Skeletal muscle satellite cell (primary cell): ENCODE data around the gene DCLK2.

Experiments
- H3K27me3 ChIP-seq: 2 replicates; pipeline ENCODE4 v1.7.0; 2013; ENCODE audit warnings: low read length; ENCODE audit not compliant: control insufficient read depth, insufficient read depth
- H3K36me3 ChIP-seq: 2 replicates; pipeline ENCODE4 v1.7.0; 2013; ENCODE audit warnings: mild to moderate bottlenecking, control low read depth, low read length; ENCODE audit not compliant: insufficient read depth
- H3K4me1 ChIP-seq: 2 replicates; pipeline ENCODE4 v1.7.0; 2013; ENCODE audit warnings: low read length; ENCODE audit not compliant: control insufficient read depth, insufficient read depth
- H3K4me2 ChIP-seq: 2 replicates; pipeline ENCODE4 v1.7.0; 2013; ENCODE audit warnings: mild to moderate bottlenecking, low read length
- H3K4me3 ChIP-seq: 2 replicates; pipeline ENCODE4 v1.7.0; 2013; ENCODE audit warnings: low read length
- H3K9ac ChIP-seq: 2 replicates; pipeline ENCODE4 v1.7.0; 2013; ENCODE audit warnings: mild to moderate bottlenecking, low read depth, low read length, moderate library complexity
- H3K9me3 ChIP-seq: replicated peaks from 2 replicates; pipeline ENCODE4 v1.7.0; 2013; ENCODE audit warnings: mild to moderate bottlenecking, control low read depth, low read length

Gene DCLK2

GRCh38 chr4:150136481-150136880 is 58.2 kb downstream of the DCLK2 start:
- H3K36me3 ChIP-seq = no peaks in the 10 kb centered on the region
- H3K9ac ChIP-seq = no peak overlapping the region
- peak overlapping the region; percentile 51 for H3K4me2 ChIP-seq
- H3K9me3 ChIP-seq = no peaks in the 10 kb centered on the region
- H3K27me3 ChIP-seq = no peaks in the 10 kb centered on the region
- no peak overlapping the region for H3K4me3 ChIP-seq
- peaks cover 56% of the 10 kb centered on the region for H3K4me1 ChIP-seq

GRCh38 chr4:150139297-150139865 is 61.1 kb downstream of the DCLK2 start:
- H3K9ac ChIP-seq = no peak overlapping the region
- no peak overlapping the region for H3K4me3 ChIP-seq
- H3K4me2 ChIP-seq = no peak overlapping the region
- no peaks in the 10 kb centered on the region for H3K9me3 ChIP-seq
- no peaks in the 10 kb centered on the region for H3K27me3 ChIP-seq
- H3K4me1 ChIP-seq = peaks cover 57% of the 10 kb centered on the region
- no peaks in the 10 kb centered on the region for H3K36me3 ChIP-seq

GRCh38 chr4:150140774-150141400 is 62.6 kb downstream of the DCLK2 start:
- H3K4me2 ChIP-seq = peak overlapping the region; percentile 78
- H3K9ac ChIP-seq = peak overlapping the region; percentile 36
- peak overlapping the region; percentile 54 for H3K4me3 ChIP-seq
- H3K36me3 ChIP-seq = no peaks in the 10 kb centered on the region
- no peaks in the 10 kb centered on the region for H3K9me3 ChIP-seq
- H3K4me1 ChIP-seq = peaks cover 52% of the 10 kb centered on the region
- H3K27me3 ChIP-seq = no peaks in the 10 kb centered on the region

GRCh38 chr4:150141756-150142155 is 63.5 kb downstream of the DCLK2 start:
- H3K9ac ChIP-seq = peak overlapping the region; percentile 36
- H3K27me3 ChIP-seq = no peaks in the 10 kb centered on the region
- peak overlapping the region; percentile 54 for H3K4me3 ChIP-seq
- H3K36me3 ChIP-seq = no peaks in the 10 kb centered on the region
- peak overlapping the region; percentile 78 for H3K4me2 ChIP-seq
- peaks cover 50% of the 10 kb centered on the region for H3K4me1 ChIP-seq
- no peaks in the 10 kb centered on the region for H3K9me3 ChIP-seq

- H3K4me2 ChIP-seq = no peak overlapping the region
- H3K9me3 ChIP-seq = no peaks in the 10 kb centered on the region
- peaks cover 45% of the 10 kb centered on the region for H3K4me1 ChIP-seq
- H3K27me3 ChIP-seq = no peaks in the 10 kb centered on the region
- H3K36me3 ChIP-seq = no peaks in the 10 kb centered on the region
- H3K9ac ChIP-seq = no peak overlapping the region
- H3K4me3 ChIP-seq = no peak overlapping the region
Measured at GRCh38 chr4:150142831-150143230, 64.6 kb downstream of the DCLK2 start.

GRCh38 chr4:150145090-150145945 is 67.1 kb downstream of the DCLK2 start:
- Histone ChIP-seq H3K4me1 (peaks cover 42% of the 10 kb centered on the region), H3K9ac (no peak overlapping the region), H3K36me3 (no peaks in the 10 kb centered on the region), H3K4me2 (no peak overlapping the region), H3K27me3 (no peaks in the 10 kb centered on the region), H3K9me3 (no peaks in the 10 kb centered on the region), H3K4me3 (no peak overlapping the region)

- H3K9me3 ChIP-seq = no peaks in the 10 kb centered on the region
- H3K9ac ChIP-seq = no peak overlapping the region
- peaks cover 36% of the 10 kb centered on the region for H3K4me1 ChIP-seq
- no peak overlapping the region for H3K4me3 ChIP-seq
- no peaks in the 10 kb centered on the region for H3K27me3 ChIP-seq
- H3K36me3 ChIP-seq = no peaks in the 10 kb centered on the region
- no peak overlapping the region for H3K4me2 ChIP-seq
Measured at GRCh38 chr4:150145946-150146340, 67.7 kb downstream of the DCLK2 start.

- Histone ChIP-seq H3K27me3 (no peaks in the 10 kb centered on the region), H3K4me3 (no peak overlapping the region), H3K9me3 (no peaks in the 10 kb centered on the region), H3K36me3 (no peaks in the 10 kb centered on the region), H3K9ac (no peak overlapping the region), H3K4me1 (peaks cover 31% of the 10 kb centered on the region), H3K4me2 (no peak overlapping the region)
Measured at GRCh38 chr4:150149381-150149780, 71.1 kb downstream of the DCLK2 start.

- Histone ChIP-seq H3K9me3 (no peaks in the 10 kb centered on the region), H3K4me3 (no peak overlapping the region), H3K4me2 (no peak overlapping the region)
Measured at GRCh38 chr4:150150629-150151062, 72.4 kb downstream of the DCLK2 start.

GRCh38 chr4:150152766-150153165 is 74.5 kb downstream of the DCLK2 start:
- no peaks in the 10 kb centered on the region for H3K9me3 ChIP-seq
- no peak overlapping the region for H3K4me3 ChIP-seq
- H3K4me2 ChIP-seq = no peak overlapping the region
- H3K27me3 ChIP-seq = no peaks in the 10 kb centered on the region
- H3K9ac ChIP-seq = no peak overlapping the region
- peaks cover 16% of the 10 kb centered on the region for H3K4me1 ChIP-seq
- no peaks in the 10 kb centered on the region for H3K36me3 ChIP-seq

More at GRCh38 chr4:150150629-150151062, 72.4 kb downstream of the DCLK2 start:
- Histone ChIP-seq H3K36me3 (no peaks in the 10 kb centered on the region), H3K27me3 (no peaks in the 10 kb centered on the region), H3K4me1 (peaks cover 26% of the 10 kb centered on the region), H3K9ac (no peak overlapping the region)

GRCh38 chr4:150155391-150155790 is 77.1 kb downstream of the DCLK2 start:
- H3K4me2 ChIP-seq = no peak overlapping the region
- no peak overlapping the region for H3K9ac ChIP-seq
- H3K27me3 ChIP-seq = no peaks in the 10 kb centered on the region
- H3K36me3 ChIP-seq = no peaks in the 10 kb centered on the region
- peaks cover 7% of the 10 kb centered on the region for H3K4me1 ChIP-seq
- no peak overlapping the region for H3K4me3 ChIP-seq
- H3K9me3 ChIP-seq = no peaks in the 10 kb centered on the region
